ENCODE data around the gene KCNK15. TPM values are rescaled to one million over a fixed set of nuclear protein-coding genes. Genes with fewer than 3 reads are reported as not detected.

The KCNK15 gene
- total RNA-seq, 1 experiment from 2014 or later, result 3.0 TPM

DNA sequence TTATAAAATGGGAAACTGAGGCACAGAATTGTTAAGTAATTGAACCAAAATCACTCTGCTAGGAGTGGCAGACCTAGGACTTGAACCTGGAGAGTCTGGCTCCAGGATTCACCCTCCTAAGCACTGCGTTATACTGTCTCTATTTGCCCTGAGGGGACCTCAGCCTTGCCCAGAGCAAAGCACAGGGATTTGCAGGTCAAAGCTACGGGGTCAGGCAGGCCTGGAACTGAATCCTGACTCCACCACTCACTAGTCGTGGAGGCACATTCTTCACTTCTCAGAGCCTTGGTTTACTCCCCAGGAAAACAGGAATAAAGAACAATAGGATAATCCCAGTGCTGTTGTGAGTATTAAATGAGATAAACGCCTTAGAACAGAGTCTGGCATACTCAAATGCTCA, 19.4 kb downstream of the KCNK15 start:
- peaks cover 30% of the 10 kb centered on the region for H3K27me3 ChIP-seq (ENCODE audit: low read length)
- no peaks in the 10 kb centered on the region for H3K9me3 ChIP-seq (ENCODE audit: low read length)
- H3K36me3 ChIP-seq (ENCODE audit: low read depth, low read length), result no peaks in the 10 kb centered on the region
- no peak for ATAC-seq
- H3K9me2 ChIP-seq (replicated peaks; ENCODE audit: low read length), result no peaks in the 10 kb centered on the region
- no peak overlapping the region for H3K4me2 ChIP-seq (ENCODE audit: low read length)
- H3K4me1 ChIP-seq (ENCODE audit: insufficient read depth, low read length), result no peaks in the 10 kb centered on the region; the same call in 1 of the 2 replicates
- H2AFZ ChIP-seq (ENCODE audit: low read length), result no peak overlapping the region
- no peaks in the 10 kb centered on the region for H4K20me1 ChIP-seq (ENCODE audit: low read length)
- no TSS peak for BruUV-seq (replicated peaks)
- no peaks in the 10 kb centered on the region for H3K79me2 ChIP-seq (ENCODE audit: low read length)
- DNase-seq, result no peak
- H3K9ac ChIP-seq (ENCODE audit: low read length), result no peak overlapping the region
- intact Hi-C loops (cut with micrococcal nuclease), result no loop called here
- H3K4me3 ChIP-seq (ENCODE audit: low read length), result no peak overlapping the region
- CTCF ChIA-PET, result no interaction called here
- TF ChIP-seq EZH2phosphoT487 (IDR thresholded peaks at IDR 0.05; ENCODE audit: borderline replicate concordance, low read length) (no peak), EZH2 (IDR thresholded peaks at IDR 0.05; ENCODE audit: low read length, unreplicated experiment) (no peak)
- TF ChIP-seq, protein P1, sequence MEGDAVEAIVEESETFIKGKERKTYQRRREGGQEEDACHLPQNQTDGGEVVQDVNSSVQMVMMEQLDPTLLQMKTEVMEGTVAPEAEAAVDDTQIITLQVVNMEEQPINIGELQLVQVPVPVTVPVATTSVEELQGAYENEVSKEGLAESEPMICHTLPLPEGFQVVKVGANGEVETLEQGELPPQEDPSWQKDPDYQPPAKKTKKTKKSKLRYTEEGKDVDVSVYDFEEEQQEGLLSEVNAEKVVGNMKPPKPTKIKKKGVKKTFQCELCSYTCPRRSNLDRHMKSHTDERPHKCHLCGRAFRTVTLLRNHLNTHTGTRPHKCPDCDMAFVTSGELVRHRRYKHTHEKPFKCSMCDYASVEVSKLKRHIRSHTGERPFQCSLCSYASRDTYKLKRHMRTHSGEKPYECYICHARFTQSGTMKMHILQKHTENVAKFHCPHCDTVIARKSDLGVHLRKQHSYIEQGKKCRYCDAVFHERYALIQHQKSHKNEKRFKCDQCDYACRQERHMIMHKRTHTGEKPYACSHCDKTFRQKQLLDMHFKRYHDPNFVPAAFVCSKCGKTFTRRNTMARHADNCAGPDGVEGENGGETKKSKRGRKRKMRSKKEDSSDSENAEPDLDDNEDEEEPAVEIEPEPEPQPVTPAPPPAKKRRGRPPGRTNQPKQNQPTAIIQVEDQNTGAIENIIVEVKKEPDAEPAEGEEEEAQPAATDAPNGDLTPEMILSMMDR (conservative IDR thresholded peaks at IDR 0.05; ENCODE audit: low read depth, low read length), result no peak
- no peak overlapping the region for H3K27ac ChIP-seq (ENCODE audit: low read length)
- H3F3A ChIP-seq (ENCODE audit: low read length, unreplicated experiment), result no peaks in the 10 kb centered on the region
- POLR2A ChIA-PET (ENCODE audit: unreplicated experiment), result no interaction called here

DNA sequence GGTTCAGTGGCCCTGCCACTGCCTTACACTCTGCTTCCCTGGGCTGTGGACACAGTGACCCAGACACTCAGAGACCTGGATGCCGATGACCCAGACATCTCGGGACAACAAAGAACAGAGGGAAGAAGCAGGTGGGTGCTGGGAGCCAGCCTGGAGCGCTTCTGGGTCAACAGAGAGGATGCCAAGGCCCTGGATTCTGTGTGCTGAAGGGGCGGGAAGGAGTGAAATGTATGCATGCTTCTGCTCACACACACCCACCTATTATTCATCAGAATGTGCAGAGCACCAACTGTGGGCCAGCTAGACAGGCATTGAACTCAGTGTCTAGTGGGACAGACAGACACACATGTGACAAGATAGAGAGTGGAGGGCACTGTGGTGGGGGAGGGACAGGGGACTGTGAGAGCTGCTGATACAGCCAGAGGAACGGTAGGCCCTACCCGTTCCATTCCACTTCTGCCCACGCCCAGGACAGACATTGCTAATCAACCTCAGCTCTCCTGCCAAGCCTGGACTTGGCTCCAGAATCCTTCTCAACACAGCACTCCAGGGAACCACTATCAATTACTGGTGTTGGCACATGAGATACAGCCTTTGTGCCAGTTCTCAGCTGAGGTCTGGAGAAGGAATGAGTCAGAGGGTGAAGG, 20.2 kb downstream of the KCNK15 start:
- Histone ChIP-seq H2AFZ (ENCODE audit: low read length) (no peak overlapping the region), H3K27ac (ENCODE audit: low read length) (no peak overlapping the region), H3F3A (ENCODE audit: low read length, unreplicated experiment) (no peaks in the 10 kb centered on the region), H3K4me3 (ENCODE audit: low read length) (no peak overlapping the region), H3K4me2 (ENCODE audit: low read length) (no peak overlapping the region), H3K79me2 (ENCODE audit: low read length) (no peaks in the 10 kb centered on the region), H3K4me1 (ENCODE audit: insufficient read depth, low read length) (no peaks in the 10 kb centered on the region; the same call in 1 of the 2 replicates), H3K36me3 (ENCODE audit: low read depth, low read length) (no peaks in the 10 kb centered on the region), H3K9me3 (ENCODE audit: low read length) (no peaks in the 10 kb centered on the region), H3K9me2 (replicated peaks; ENCODE audit: low read length) (no peaks in the 10 kb centered on the region), H4K20me1 (ENCODE audit: low read length) (no peaks in the 10 kb centered on the region), H3K27me3 (ENCODE audit: low read length) (peaks cover 32% of the 10 kb centered on the region; the same call in 1 of the 2 replicates), H3K9ac (ENCODE audit: low read length) (no peak overlapping the region)
- no TSS peak for BruUV-seq (replicated peaks)
- ChIA-PET CTCF (no interaction called here), POLR2A (ENCODE audit: unreplicated experiment) (no interaction called here)
- TF ChIP-seq EZH2phosphoT487 (IDR thresholded peaks at IDR 0.05; ENCODE audit: borderline replicate concordance, low read length) (no peak), EZH2 (IDR thresholded peaks at IDR 0.05; ENCODE audit: low read length, unreplicated experiment) (no peak)
- TF ChIP-seq, protein P1 (conservative IDR thresholded peaks at IDR 0.05; ENCODE audit: low read depth, low read length), result no peak
- DNase-seq (peak; percentile 49), ATAC-seq (peak; percentile 49)
- intact Hi-C loops (cut with micrococcal nuclease), result no loop called here

DNA sequence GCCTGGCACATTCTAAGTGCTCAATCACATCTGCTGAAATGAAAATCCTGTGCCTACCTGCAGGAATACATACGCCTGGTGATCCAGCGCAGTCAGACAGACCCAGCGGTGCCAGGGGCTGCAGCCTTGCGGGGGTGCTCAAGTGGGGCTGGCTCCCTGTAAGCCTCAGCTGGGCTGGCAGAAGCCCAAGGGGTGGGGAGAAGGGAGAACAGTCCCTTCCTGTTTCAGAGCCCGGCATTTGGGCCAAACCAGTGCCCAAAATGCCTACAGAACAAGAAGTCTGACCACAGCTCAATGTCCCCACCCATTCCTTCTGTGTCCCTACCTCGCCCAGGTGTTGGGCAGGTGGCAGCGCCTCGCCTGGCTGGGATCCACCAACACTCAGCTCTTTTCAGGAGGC, 22.6 kb downstream of the KCNK15 start:
- H3K27me3 ChIP-seq (ENCODE audit: low read length), result peaks cover 54% of the 10 kb centered on the region
- intact Hi-C loops (cut with micrococcal nuclease), result no loop called here
- no TSS peak for BruUV-seq (replicated peaks)
- H3K4me1 ChIP-seq (ENCODE audit: insufficient read depth, low read length), result no peaks in the 10 kb centered on the region; the same call in 1 of the 2 replicates
- no peaks in the 10 kb centered on the region for H3K9me3 ChIP-seq (ENCODE audit: low read length)
- no peak overlapping the region for H3K9ac ChIP-seq (ENCODE audit: low read length)
- H3K9me2 ChIP-seq (replicated peaks; ENCODE audit: low read length), result no peaks in the 10 kb centered on the region
- no peak overlapping the region for H3K4me2 ChIP-seq (ENCODE audit: low read length)
- H3K27ac ChIP-seq (ENCODE audit: low read length), result no peak overlapping the region
- H4K20me1 ChIP-seq (ENCODE audit: low read length), result no peaks in the 10 kb centered on the region
- TF ChIP-seq EZH2 (IDR thresholded peaks at IDR 0.05; ENCODE audit: low read length, unreplicated experiment) (no peak), EZH2phosphoT487 (IDR thresholded peaks at IDR 0.05; ENCODE audit: borderline replicate concordance, low read length) (no peak)
- TF ChIP-seq, protein P1 (conservative IDR thresholded peaks at IDR 0.05; ENCODE audit: low read depth, low read length), result no peak
- H3F3A ChIP-seq (ENCODE audit: low read length, unreplicated experiment), result no peaks in the 10 kb centered on the region
- no peak for DNase-seq
- no peak overlapping the region for H2AFZ ChIP-seq (ENCODE audit: low read length)
- POLR2A ChIA-PET (ENCODE audit: unreplicated experiment), result no interaction called here
- no peaks in the 10 kb centered on the region for H3K79me2 ChIP-seq (ENCODE audit: low read length)
- ATAC-seq, result no peak
- CTCF ChIA-PET, result no interaction called here
- no peak overlapping the region for H3K4me3 ChIP-seq (ENCODE audit: low read length)
- no peaks in the 10 kb centered on the region for H3K36me3 ChIP-seq (ENCODE audit: low read depth, low read length)
